NB4 (cell line): Measurements from ENCODE around the gene NBEA.

Experiments used
- CTCF ChIP-seq: IDR thresholded peaks from one replicate; pipeline ENCODE4 v1.5.1; 2012; ENCODE audit warnings: low read depth, low read length
- POLR2A ChIP-seq: IDR thresholded peaks from 2 replicates; pipeline ENCODE4 v1.6.1; 2011; ENCODE audit warnings: mild to moderate bottlenecking; ENCODE audit not compliant: insufficient read length; ENCODE audit errors: extremely low read depth
- TF ChIP-seq, protein P1 (sequence below): IDR thresholded peaks from 2 replicates; pipeline ENCODE4 v1.6.1; 2011; ENCODE audit warnings: low read depth, low read length

- TF ChIP-seq CTCF (no peak), POLR2A (no peak)
- TF ChIP-seq, protein P1, sequence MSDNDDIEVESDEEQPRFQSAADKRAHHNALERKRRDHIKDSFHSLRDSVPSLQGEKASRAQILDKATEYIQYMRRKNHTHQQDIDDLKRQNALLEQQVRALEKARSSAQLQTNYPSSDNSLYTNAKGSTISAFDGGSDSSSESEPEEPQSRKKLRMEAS = no peak
Measured at GRCh38 chr13:35216131-35216530, 274.1 kb downstream of the NBEA start.
